ENCODE measurements around the gene LDB2.

- no peak for TF ChIP-seq CTCF (IDR thresholded peaks at IDR 0.05)
- no peak for TF ChIP-seq EP300 (IDR thresholded peaks at IDR 0.05)
- TF ChIP-seq POLR2A (IDR thresholded peaks at IDR 0.05), result no peak
Observed at GRCh38 chr4:16834814-16835213, 63.6 kb downstream of the LDB2 start.

Data from tibial nerve (tissue), 4 donors.